DLD1 (cell line): ENCODE measurements around the gene HADHA.

ENCODE experiments used
- in situ Hi-C: cut with HindIII; loops from 2 replicates; pipeline ENCODE4 v1.10.0; 2017; ENCODE audit warnings: low sequenced_read_pairs

The HADHA gene

DNA sequence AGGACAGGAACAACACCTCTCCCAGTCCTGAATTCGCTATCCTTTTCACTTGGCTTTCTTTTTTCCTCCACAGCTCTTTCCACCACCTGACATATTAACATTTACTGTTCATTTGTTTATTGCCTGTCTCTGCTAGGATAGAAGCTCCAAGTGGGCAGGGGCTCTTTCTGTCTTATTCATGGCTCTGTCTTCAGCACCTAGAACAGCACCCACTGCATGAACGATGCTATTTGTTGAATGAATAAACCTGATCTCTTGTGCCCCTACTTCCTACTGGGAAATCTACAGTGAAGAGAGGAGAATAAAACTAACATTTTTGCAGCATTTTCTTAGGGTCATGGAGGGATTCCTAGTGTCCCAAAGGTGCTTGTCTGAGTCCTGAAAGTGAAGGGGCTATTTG lies 95.9 kb downstream of the HADHA start:
- in situ Hi-C loops, result no loop called here

DNA sequence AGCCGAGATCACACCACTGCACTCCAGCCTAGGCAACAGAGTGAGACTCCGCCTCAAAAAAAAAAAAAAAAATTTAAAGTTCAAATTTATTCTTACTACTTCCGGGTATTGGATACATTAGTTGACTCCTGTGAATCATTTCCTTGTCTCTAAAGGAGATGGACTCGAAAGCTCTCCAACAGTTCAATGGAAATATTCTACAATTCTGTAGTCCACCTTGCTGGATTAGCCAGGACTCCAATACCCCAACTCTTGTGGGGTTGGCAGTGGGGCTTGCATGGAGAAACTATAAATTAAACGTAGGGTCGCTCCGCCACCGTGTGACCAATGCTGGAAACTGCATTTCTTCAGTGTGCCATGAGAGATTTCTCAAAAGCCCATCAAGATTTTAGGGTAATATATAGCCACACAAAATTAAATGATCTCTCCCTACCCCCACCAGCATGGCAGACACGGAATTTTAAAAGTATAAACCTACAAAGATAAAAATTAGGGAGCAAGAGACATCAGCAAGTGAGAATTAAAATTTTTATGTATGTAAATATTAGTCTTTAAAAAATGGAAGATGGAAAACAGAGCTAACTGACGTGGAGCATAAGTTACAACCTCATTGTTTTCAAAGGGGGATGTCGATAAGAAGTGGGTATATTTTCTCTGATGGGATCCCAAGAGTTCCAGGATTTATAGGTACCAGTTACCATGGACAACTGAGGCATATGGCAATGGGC lies 99.3 kb downstream of the HADHA start:
- in situ Hi-C loops, result no loop called here

DNA sequence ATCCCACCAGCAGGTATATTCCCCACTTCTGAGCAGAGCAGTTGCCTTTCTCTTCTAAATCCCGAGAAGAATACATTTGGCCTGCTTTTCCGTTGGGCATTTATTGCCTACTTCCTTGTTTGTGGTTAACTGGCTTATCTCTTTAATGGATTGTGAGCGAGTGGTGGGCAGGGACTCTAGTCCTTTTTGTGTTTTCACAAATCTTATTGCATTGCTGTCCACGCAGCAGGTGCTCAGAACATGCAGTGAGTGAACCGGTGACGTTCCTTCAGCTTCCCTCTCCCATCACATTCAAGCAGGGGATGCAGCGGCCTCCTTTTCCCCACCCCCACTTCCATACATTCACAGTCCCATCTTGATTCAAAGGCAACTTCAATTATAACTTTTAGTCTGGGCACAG lies 100.4 kb downstream of the HADHA start:
- in situ Hi-C loops, result no loop called here

DNA sequence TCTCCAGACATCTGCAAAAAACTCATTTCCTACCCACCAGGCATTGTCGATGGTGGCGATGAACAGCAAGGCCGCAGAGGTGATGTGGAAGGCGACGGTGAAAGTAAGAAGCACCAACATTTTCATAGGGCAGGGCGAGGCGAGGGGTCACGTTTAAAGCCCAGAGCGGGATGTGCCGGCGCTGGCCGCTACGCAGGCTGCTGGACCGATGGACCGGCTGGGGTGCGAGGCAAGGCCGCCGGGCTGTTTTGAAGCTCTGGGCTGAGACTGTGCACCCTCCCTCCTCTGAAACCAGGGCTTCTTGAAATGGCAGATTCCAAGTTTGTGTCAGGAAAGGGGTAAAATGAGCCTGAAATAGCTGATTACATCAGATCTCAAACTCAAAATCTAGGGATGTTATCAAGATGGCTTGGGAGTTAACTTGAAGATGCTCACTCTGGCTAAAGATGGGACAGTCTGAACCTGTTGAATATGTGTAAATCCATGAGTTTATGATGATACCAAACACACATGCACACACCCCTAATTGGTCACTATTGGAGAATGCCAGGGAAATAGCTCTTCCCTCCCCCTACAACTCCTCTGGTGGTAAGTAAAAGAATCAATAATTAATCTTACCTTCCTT lies 103.2 kb downstream of the HADHA start:
- in situ Hi-C loops, result no loop called here
